Measurements from ENCODE around the gene GBA2. TPM values are rescaled to one million over a fixed set of nuclear protein-coding genes. Genes with fewer than 3 reads are reported as not detected.

Gene GBA2
- total and polyA plus RNA-seq, 2 donors (not counting 3 experiments of a cell fraction or from before 2014, with no cell fraction given) = 110 to 158 TPM

DNA sequence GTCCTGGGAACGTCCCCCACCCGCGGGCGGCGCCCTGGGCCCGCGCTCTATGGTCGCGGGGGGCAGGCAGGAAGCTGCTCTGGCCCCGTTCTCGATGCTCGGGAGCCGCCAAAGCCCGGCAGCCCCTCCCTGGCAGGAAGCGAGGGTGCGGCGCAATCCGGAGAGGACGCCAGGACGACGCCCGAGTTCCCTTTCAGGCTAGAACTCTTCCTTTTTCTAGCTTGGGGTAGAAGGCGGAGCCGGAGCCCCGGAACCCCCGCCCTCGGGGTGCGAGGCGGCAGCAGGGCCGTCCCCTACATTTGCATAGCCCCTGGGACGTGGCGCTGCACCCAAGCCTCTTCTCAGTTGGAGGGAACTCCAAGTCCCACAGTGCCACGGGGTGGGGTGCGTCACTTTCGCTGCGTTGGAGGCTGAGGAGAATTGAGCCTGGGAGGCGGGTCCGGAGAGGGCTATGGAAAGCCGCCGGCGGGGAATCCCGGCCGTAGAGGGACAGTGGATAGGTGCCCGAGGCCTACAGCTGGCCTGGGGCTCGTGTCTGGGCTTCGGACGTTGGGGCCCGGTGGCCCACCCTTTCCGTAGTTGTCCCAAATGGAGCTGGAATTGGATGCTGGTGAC, 16.7 kb downstream of the GBA2 start, which contains the start of the genes CREB3 and TLN1:
Gene CREB3, plus strand, starts transcription at position 482 of the 615 bp plus-strand sequence. Its CDS starts 107 bp downstream, at position 589.
Gene TLN1, minus strand, starts transcription at position 11 of the 615 bp plus-strand sequence. CDS start 6,501 bp downstream, outside the sequence.
- peak within 1 kb of the TSS; percentile 92 for H3K9ac ChIP-seq (replicated peaks; ENCODE audit: extremely low read depth, insufficient read depth, low read length)
- peaks cover 63% of the 10 kb centered on the region for H3K79me2 ChIP-seq (ENCODE audit: control insufficient read depth, insufficient read depth, low read length)
- H3K9me3 ChIP-seq (replicated peaks; ENCODE audit: control insufficient read depth, insufficient read depth, low read length) = no peaks in the 10 kb centered on the region
- FAIRE-seq (peak; percentile 95), DNase-seq (ENCODE audit: low read depth, low spot score) (peak; percentile 99)
- peak within 1 kb of the TSS; percentile 15 for H2AFZ ChIP-seq (ENCODE audit: low read depth, low read length)
- peak within 1 kb of the TSS; percentile 79 for H3K27ac ChIP-seq (ENCODE audit: insufficient read depth, low read depth, low read length)
- peak within 1 kb of the TSS; percentile 97 for H3K4me2 ChIP-seq (ENCODE audit: insufficient read depth, low read length)
- H3K4me1 ChIP-seq (ENCODE audit: control insufficient read depth, extremely low read depth, insufficient read depth, low read length) = peaks cover 54% of the 10 kb centered on the region
- ChIA-PET POLR2A (interaction anchor here (0.7 to 1.4 kb wide), 5 partner anchors 11 to 82 kb away, joined by 3 to 7 read pairs (median 5); partner anchors contain the start of genes GBA2, HINT2 and RGP1), CTCF (interaction anchor here (0.6 to 3.7 kb wide), 19 partner anchors 9 to 187 kb away, joined by 3 to 32 read pairs (median 4); partner anchors contain the start of genes GBA2, HINT2, MSMP and RGP1)
- dilution Hi-C loops (cut with MboI; ENCODE audit: extremely low pct_ligation_motif_present, low sequenced_read_pairs) (no loop called here), intact Hi-C loops (cut with micrococcal nuclease) (loop anchor here (1.0 to 2.0 kb wide), 8 partner anchors 17 to 177 kb away; partner anchors contain the start of genes CCDC107, GBA2, HINT2 and RGP1)
- no TSS peak for BruUV-seq (replicated peaks)
- H3K27me3 ChIP-seq (ENCODE audit: control insufficient read depth in 2 of 2, insufficient read depth in 2 of 2, low read length in 2 of 2) = no peaks in the 10 kb centered on the region
- peaks cover 11 to 17% of the 10 kb centered on the region in 2 experiments for H3K36me3 ChIP-seq (ENCODE audit: control insufficient read depth in 2 of 2, extremely low read depth in 1 of 2, insufficient read depth in 2 of 2, low read length in 2 of 2)
- H3K9me1 ChIP-seq (replicated peaks; ENCODE audit: control insufficient read depth, extremely low read depth, insufficient read depth, low read length) = no peaks in the 10 kb centered on the region
- H3K4me3 ChIP-seq (replicated peaks in 1 of 3; ENCODE audit: insufficient read depth in 1 of 3, low read depth in 1 of 3, low read length in 3 of 3) = peak within 1 kb of the TSS; percentile 46 to 92 (median 79)
- H4K20me1 ChIP-seq (replicated peaks; ENCODE audit: control insufficient read depth, extremely low read depth, insufficient read depth, low read length) = no peaks in the 10 kb centered on the region
- TF ChIP-seq, protein P1, sequence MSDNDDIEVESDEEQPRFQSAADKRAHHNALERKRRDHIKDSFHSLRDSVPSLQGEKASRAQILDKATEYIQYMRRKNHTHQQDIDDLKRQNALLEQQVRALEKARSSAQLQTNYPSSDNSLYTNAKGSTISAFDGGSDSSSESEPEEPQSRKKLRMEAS (IDR thresholded peaks at IDR 0.05; ENCODE audit: insufficient read depth, insufficient read length) = no peak
- TF ChIP-seq JUN (IDR thresholded peaks at IDR 0.05; ENCODE audit: borderline replicate concordance, insufficient read depth, insufficient read length, low read depth) (no peak), EZH2 (IDR thresholded peaks at IDR 0.05; ENCODE audit: borderline replicate concordance, low read depth, low read length, severe bottlenecking) (no peak), MYC (IDR thresholded peaks at IDR 0.05; ENCODE audit: low read depth, low read length) (no peak), FOS (IDR thresholded peaks at IDR 0.05; ENCODE audit: borderline replicate concordance, insufficient read depth, low read length) (no peak), POLR2AphosphoS5 (IDR thresholded peaks at IDR 0.05; ENCODE audit: insufficient read depth, low read depth, low read length) (peak; percentile 94), GATA2 (IDR thresholded peaks at IDR 0.05; ENCODE audit: insufficient read depth, insufficient read length, low read depth, low read length) (no peak), POLR2A (IDR thresholded peaks at IDR 0.05; ENCODE audit: low read depth, low read length) (peak; percentile 48)
- TF ChIP-seq, protein P2, sequence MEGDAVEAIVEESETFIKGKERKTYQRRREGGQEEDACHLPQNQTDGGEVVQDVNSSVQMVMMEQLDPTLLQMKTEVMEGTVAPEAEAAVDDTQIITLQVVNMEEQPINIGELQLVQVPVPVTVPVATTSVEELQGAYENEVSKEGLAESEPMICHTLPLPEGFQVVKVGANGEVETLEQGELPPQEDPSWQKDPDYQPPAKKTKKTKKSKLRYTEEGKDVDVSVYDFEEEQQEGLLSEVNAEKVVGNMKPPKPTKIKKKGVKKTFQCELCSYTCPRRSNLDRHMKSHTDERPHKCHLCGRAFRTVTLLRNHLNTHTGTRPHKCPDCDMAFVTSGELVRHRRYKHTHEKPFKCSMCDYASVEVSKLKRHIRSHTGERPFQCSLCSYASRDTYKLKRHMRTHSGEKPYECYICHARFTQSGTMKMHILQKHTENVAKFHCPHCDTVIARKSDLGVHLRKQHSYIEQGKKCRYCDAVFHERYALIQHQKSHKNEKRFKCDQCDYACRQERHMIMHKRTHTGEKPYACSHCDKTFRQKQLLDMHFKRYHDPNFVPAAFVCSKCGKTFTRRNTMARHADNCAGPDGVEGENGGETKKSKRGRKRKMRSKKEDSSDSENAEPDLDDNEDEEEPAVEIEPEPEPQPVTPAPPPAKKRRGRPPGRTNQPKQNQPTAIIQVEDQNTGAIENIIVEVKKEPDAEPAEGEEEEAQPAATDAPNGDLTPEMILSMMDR (IDR thresholded peaks at IDR 0.05; ENCODE audit: extremely low read depth in 1 of 2, insufficient read depth in 1 of 2, low read depth in 1 of 2, low read length in 2 of 2) = peak in 1 of 2 donors; percentile 14
